Lower lobe of right lung (tissue), 2 donors: ENCODE data around the gene BACH2. TPM values are rescaled to one million over a fixed set of nuclear protein-coding genes. Genes with fewer than 3 reads are reported as not detected.
A peak's percentile ranks its signal among the peaks of the same experiment; 100 is the strongest.

Experiments
- ATAC-seq, 2 donors: fragments of 200-7000 bp; cut with Tn5 transposase; one replicate each; pipeline ENCODE4 v1.9.1; 2020 to 2022; ENCODE audit warnings: mild to moderate bottlenecking in 2 of 2, moderate library complexity in 2 of 2
- DNase-seq: peaks from one replicate; pipeline ENCODE4 v3.0.0-alpha.2; 2020
- H3K27ac ChIP-seq: fragments of 200-600 bp; one replicate; pipeline ENCODE4 v1.8.0; 2022
- H3K27me3 ChIP-seq: fragments of 200-600 bp; one replicate; pipeline ENCODE4 v1.8.0; 2022; ENCODE audit warnings: low read depth
- H3K36me3 ChIP-seq: fragments of 200-600 bp; one replicate; pipeline ENCODE4 v1.8.0; 2022; ENCODE audit warnings: mild to moderate bottlenecking
- H3K4me1 ChIP-seq: fragments of 200-600 bp; one replicate; pipeline ENCODE4 v1.8.0; 2022
- H3K4me3 ChIP-seq: fragments of 200-600 bp; one replicate; pipeline ENCODE4 v1.8.0; 2022; ENCODE audit warnings: mild to moderate bottlenecking
- H3K9me3 ChIP-seq: fragments of 200-600 bp; one replicate; pipeline ENCODE4 v1.8.0; 2022
- intact Hi-C: fragments of 100-400 bp; cut with DNase I; formaldehyde crosslinking; loops from one replicate; pipeline ENCODE4 v1.11.0; 2022
- total RNA-seq: library from RNA; stranded (reverse); fragmentation: NEBNext Ultra II Directional; extraction: Animal tissue kit (Norgen Biotek cat#: 25700); gene quantifications from one replicate; pipeline ENCODE4 v1.2.1, GENCODE V29; 2021
- TF ChIP-seq, protein P1 (sequence below): fragments of 200-600 bp; IDR thresholded peaks from one replicate; pipeline ENCODE4 v1.8.0; 2022; ENCODE audit warnings: antibody characterized with exemption, mild to moderate bottlenecking
- donor health status: DM: no; HTN: yes; CAD: no; lungs with severe emphysema.

Gene BACH2
- total RNA-seq, 1 donor from 2014 or later, result 6.3 TPM

DNA sequence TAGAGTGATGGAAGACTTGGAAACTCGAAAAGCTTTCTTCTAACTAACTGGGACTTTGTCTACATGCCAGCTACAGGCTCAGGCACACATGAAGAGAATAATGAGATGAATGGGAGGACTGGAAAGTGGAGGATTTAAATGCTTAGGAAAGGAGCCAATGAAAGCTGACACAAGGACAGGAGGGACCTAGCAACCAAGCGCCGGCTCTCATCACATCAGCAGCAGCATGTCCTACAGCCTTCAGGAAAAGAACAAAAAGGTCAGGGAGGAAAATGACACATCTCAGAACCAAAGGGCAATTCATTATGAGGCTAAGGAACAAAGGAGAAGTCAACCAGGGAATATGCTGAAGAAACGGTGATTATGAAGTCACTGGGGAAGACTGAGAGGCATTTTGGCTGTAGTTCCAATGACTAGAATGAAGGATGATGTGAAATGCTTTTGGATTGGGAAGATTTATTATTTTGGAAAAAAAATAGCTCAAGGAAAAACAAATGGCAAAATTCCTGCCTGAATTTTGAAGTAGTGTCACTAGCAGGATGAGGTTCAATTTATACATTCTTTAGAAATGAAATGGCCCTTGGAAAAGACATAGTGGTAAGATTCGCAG lies 5.7 kb downstream of the BACH2 start:
- Histone ChIP-seq H3K9me3 (no peaks in the 10 kb centered on the region), H3K27ac (no peak overlapping the region), H3K27me3 (peaks cover 13% of the 10 kb centered on the region), H3K36me3 (no peaks in the 10 kb centered on the region), H3K4me1 (peaks cover 21% of the 10 kb centered on the region), H3K4me3 (no peak overlapping the region)
- intact Hi-C loops, result no loop called here
- no peak for ATAC-seq
- TF ChIP-seq, protein P1, sequence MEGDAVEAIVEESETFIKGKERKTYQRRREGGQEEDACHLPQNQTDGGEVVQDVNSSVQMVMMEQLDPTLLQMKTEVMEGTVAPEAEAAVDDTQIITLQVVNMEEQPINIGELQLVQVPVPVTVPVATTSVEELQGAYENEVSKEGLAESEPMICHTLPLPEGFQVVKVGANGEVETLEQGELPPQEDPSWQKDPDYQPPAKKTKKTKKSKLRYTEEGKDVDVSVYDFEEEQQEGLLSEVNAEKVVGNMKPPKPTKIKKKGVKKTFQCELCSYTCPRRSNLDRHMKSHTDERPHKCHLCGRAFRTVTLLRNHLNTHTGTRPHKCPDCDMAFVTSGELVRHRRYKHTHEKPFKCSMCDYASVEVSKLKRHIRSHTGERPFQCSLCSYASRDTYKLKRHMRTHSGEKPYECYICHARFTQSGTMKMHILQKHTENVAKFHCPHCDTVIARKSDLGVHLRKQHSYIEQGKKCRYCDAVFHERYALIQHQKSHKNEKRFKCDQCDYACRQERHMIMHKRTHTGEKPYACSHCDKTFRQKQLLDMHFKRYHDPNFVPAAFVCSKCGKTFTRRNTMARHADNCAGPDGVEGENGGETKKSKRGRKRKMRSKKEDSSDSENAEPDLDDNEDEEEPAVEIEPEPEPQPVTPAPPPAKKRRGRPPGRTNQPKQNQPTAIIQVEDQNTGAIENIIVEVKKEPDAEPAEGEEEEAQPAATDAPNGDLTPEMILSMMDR, result no peak
- DNase-seq, result no peak

DNA sequence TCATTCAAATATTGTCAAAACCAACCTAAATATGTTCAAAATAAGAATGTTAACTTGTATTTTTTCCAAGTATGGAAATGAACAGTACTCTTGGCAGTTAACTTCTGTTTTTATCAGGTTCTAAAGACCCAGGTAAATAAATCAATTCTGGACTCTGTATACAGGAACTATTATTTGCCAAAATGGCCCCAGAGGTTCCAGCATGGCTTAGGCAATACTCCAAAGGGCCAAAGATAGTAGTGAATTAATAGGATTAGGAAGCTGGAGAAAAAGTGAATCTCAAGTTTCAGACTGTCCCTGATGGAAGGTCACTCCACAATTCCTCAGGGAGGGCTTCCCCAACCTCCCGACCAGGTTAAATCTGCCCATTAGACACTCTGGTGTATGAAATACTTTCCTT lies 6.7 kb downstream of the BACH2 start:
- intact Hi-C loops, result no loop called here
- H3K9me3 ChIP-seq, result no peaks in the 10 kb centered on the region
- TF ChIP-seq, protein P1, result no peak
- ATAC-seq, result no peak
- no peak overlapping the region for H3K4me3 ChIP-seq
- no peaks in the 10 kb centered on the region for H3K36me3 ChIP-seq
- DNase-seq, result no peak
- H3K27me3 ChIP-seq, result peaks cover 9% of the 10 kb centered on the region
- no peak overlapping the region for H3K27ac ChIP-seq
- peaks cover 23% of the 10 kb centered on the region for H3K4me1 ChIP-seq

DNA sequence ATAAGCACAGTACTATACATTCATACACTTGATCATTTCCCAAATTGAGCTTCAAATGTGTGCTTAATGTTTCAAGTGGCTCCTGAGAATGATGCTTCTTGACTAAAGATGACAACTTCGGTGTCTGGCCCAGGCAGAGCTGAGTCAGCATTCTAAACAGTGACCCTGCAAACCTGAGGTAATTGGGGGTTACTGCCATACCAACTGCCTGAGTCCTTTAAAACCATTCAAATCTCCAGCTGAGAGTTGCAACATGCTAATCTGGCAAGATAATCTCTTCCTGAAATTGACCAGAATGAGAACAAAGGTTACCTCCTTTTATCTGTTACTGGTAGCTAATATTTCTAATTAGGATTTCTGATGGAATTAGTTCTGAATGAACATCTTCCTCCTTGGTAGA lies 8.2 kb downstream of the BACH2 start:
- Histone ChIP-seq H3K4me1 (peaks cover 24% of the 10 kb centered on the region), H3K36me3 (no peaks in the 10 kb centered on the region), H3K4me3 (no peak overlapping the region), H3K27me3 (no peaks in the 10 kb centered on the region), H3K9me3 (no peaks in the 10 kb centered on the region), H3K27ac (no peak overlapping the region)
- DNase-seq (no peak), ATAC-seq (no peak)
- TF ChIP-seq, protein P1, result no peak
- intact Hi-C loops, result no loop called here

DNA sequence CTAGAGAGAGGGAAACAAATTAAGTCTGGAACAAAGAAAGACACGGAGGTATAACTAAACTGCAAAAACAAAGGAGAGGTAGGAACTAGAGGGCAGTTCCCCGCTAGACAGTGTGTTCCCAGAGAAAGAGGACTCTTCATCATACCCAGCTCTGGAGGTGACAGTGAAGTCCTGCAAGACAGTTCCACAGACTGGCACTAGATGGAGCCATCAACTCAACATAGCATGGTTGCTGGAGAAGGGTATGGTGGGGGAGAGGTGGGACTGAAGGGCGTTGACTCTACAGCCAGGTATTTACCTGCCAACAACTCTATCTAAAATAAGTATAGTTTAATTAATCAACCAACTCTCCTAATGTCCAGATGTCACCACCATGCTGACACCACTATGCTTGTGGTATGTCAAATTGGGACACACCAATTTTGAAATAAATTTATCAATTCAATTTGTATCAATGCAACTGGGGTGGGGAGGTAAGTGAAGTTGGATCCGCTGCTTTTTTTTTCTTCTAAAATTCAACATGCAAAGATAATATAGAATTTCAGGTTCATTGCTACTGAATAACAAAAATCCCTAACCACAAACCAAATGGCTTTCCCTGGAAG lies 9.7 kb downstream of the BACH2 start:
- H3K9me3 ChIP-seq, result no peaks in the 10 kb centered on the region
- no peak overlapping the region for H3K4me3 ChIP-seq
- DNase-seq (no peak), ATAC-seq (peak; percentile 52 to 59)
- H3K27ac ChIP-seq, result no peak overlapping the region
- H3K4me1 ChIP-seq, result peaks cover 24% of the 10 kb centered on the region
- no peaks in the 10 kb centered on the region for H3K36me3 ChIP-seq
- H3K27me3 ChIP-seq, result no peaks in the 10 kb centered on the region
- intact Hi-C loops, result no loop called here
- TF ChIP-seq, protein P1, result peak; percentile 66

DNA sequence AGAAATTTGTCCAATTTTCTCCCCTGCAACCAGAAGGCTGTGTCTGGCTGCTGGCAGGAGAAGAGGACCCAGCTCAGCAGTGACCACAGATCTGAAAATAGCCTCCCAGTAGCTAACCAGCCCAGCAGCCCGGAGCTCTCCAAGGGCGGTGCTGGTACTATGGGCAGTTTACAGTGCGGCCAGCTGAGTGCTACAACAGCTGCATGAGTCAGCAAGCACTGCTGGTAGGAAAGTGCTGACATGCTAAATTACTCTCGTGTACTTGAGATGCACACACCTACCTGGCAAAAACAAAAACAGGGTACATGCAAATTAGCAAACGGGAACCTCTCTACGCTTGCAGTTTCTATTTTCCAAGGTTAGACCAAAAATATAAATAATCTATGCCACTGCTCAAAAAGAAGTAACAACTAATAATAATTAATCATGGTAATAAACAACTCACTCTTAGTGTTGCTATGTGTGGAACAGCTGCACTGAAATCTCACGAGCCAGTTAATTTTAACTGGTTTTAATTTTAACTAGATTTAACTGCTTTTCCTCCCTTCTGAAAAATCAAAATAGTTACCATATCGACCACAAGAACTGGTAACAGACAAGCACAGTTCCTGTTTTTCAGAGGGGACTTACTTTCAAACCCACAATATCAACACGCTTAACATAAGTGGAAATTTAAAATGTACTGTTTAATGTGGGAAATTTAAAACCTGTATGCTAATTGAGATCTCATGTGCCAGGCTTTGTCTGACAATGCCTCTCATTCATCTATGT lies 10.8 kb downstream of the BACH2 start:
- intact Hi-C loops, result no loop called here
- TF ChIP-seq, protein P1, result no peak
- ATAC-seq (peak; percentile 94 to 95), DNase-seq (peak; percentile 78)
- peaks cover 24% of the 10 kb centered on the region for H3K4me1 ChIP-seq
- H3K4me3 ChIP-seq, result peak overlapping the region; percentile 9
- H3K27me3 ChIP-seq, result no peaks in the 10 kb centered on the region
- H3K36me3 ChIP-seq, result no peaks in the 10 kb centered on the region
- H3K9me3 ChIP-seq, result no peaks in the 10 kb centered on the region
- peak overlapping the region; percentile 52 for H3K27ac ChIP-seq
